GM12878 (cell line): ENCODE results near the gene CHST8. TPM values are rescaled to one million over a fixed set of nuclear protein-coding genes. Genes with fewer than 3 reads are reported as not detected.

Experiments
- ATAC-seq: fragments of 200-7000 bp; cut with Tn5 transposase; 3 replicates; pipeline ENCODE4 v1.9.1; 2020; ENCODE audit warnings: mild to moderate bottlenecking, moderate library complexity
- BruUV-seq: library from RNA; stranded (reverse); fragments of 400-500 nt; replicated peaks from 2 replicates; lab custom pipeline; 2021; lab: Mats Ljungman, UMichigan
- CTCF ChIA-PET: fragments of 300-600 bp; sonication (Branson Sonifier 250); formaldehyde crosslinking; extraction: SDS; loops from one replicate; lab custom pipeline; 2021; ENCODE audit warnings: inconsistent platforms; lab: Yijun Ruan, JAX
- POLR2A ChIA-PET: fragments of 350-600 bp; formaldehyde crosslinking; extraction: SDS; loops from one replicate; lab custom pipeline; 2021; ENCODE audit warnings: inconsistent platforms; lab: Charles Lee
- RAD21 ChIA-PET: fragments of 300-600 bp; sonication (Branson Sonifier 250); formaldehyde crosslinking; loops from one replicate; lab custom pipeline; 2023; ENCODE audit warnings: antibody characterized with exemption; ENCODE audit not compliant: unreplicated experiment; lab: Charles Lee
- SMC1A ChIA-PET: fragments of 300-600 bp; sonication (Branson Sonifier 250); formaldehyde crosslinking; loops from one replicate; lab custom pipeline; 2023; ENCODE audit not compliant: unreplicated experiment, uncharacterized antibody; lab: Charles Lee
- DNase-seq: peaks from one replicate; pipeline ENCODE4 v3.0.0-alpha.2; 2011; ENCODE audit warnings: low read depth, low spot score
- FAIRE-seq: peaks from 3 replicates; lab custom pipeline; 2011; peaks lifted over from hg19 to GRCh38; lab: Jason Lieb, UNC
- H2AFZ ChIP-seq: 2 replicates; pipeline ENCODE4 v1.6.0; 2011; ENCODE audit warnings: low read depth, low read length, control low read depth; ENCODE audit not compliant: control insufficient read depth
- H3K27ac ChIP-seq: 2 replicates; pipeline ENCODE4 v1.5.1; 2011; ENCODE audit warnings: control low read depth; ENCODE audit not compliant: control insufficient read depth, insufficient read depth
- H3K27me3 ChIP-seq, 2 experiments: replicated peaks in 1 of 2; 2 replicates each; pipeline versions ENCODE4 v1.6.0 to v1.6.1; 2011; ENCODE audit warnings: low read length in 1 of 2; ENCODE audit not compliant: control insufficient read depth in 2 of 2, insufficient read depth in 2 of 2
- H3K36me3 ChIP-seq, 2 experiments: 2 replicates each; pipeline ENCODE4 v1.5.1; 2011; ENCODE audit warnings: low read length in 1 of 2; ENCODE audit not compliant: control insufficient read depth in 2 of 2, insufficient read depth in 2 of 2
- H3K4me1 ChIP-seq: 2 replicates; pipeline ENCODE4 v1.6.1; 2011; ENCODE audit warnings: mild to moderate bottlenecking, low read length, moderate library complexity, mixed read lengths; ENCODE audit not compliant: control insufficient read depth, insufficient read depth
- H3K4me2 ChIP-seq: 2 replicates; pipeline ENCODE4 v1.6.0; 2011; ENCODE audit warnings: control low read depth; ENCODE audit not compliant: control insufficient read depth, insufficient read depth
- H3K4me3 ChIP-seq: fragments of 200-600 bp; sonication (generic); 2 replicates; pipeline ENCODE4 v1.5.1; 2016
- H3K79me2 ChIP-seq: 2 replicates; pipeline ENCODE4 v1.6.0; 2011; ENCODE audit warnings: low read length; ENCODE audit not compliant: control insufficient read depth, insufficient read depth
- H3K9ac ChIP-seq: 2 replicates; pipeline ENCODE4 v1.8.0; 2011; ENCODE audit warnings: low read length, control low read depth, mixed read lengths; ENCODE audit not compliant: control insufficient read depth, insufficient read depth
- H3K9me3 ChIP-seq: replicated peaks from 3 replicates; pipeline ENCODE4 v1.5.1; 2011; ENCODE audit warnings: mild to moderate bottlenecking, low read length; ENCODE audit not compliant: control insufficient read depth, insufficient read depth
- H4K20me1 ChIP-seq: 2 replicates; pipeline ENCODE4 v1.6.0; 2011; ENCODE audit not compliant: control insufficient read depth, insufficient read depth
- ASH2L ChIP-seq: fragments of 300-600, 200-600 bp; sonication (generic); IDR thresholded peaks from 2 replicates; pipeline ENCODE4 v1.6.1; 2017; ENCODE audit warnings: low read depth, mild to moderate bottlenecking, borderline replicate concordance
- ATF7 ChIP-seq: fragments of 450-650 bp; IDR thresholded peaks from 2 replicates; pipeline ENCODE4 v1.6.1; 2016; ENCODE audit warnings: low read depth, mild to moderate bottlenecking
- BRCA1 ChIP-seq: IDR thresholded peaks from 2 replicates; pipeline ENCODE4 v1.6.1; 2011; ENCODE audit warnings: low read depth, low read length, improper control_type of control experiment
- NFYA ChIP-seq: IDR thresholded peaks from 2 replicates; pipeline ENCODE4 v1.6.1; 2011; ENCODE audit warnings: low read depth, mild to moderate bottlenecking, low read length, improper control_type of control experiment, borderline replicate concordance
- POLR2A ChIP-seq: IDR thresholded peaks from 2 replicates; pipeline ENCODE4 v1.6.1; 2011; ENCODE audit warnings: low read depth, mild to moderate bottlenecking, low read length
- PRDM15 ChIP-seq: fragments of 450-650 bp; formaldehyde crosslinking; IDR thresholded peaks from 2 replicates; pipeline ENCODE4 v1.4.0; 2020; ENCODE audit warnings: mild to moderate bottlenecking, moderate library complexity
- RB1 ChIP-seq: fragments of 450-650 bp; formaldehyde crosslinking; IDR thresholded peaks from 2 replicates; pipeline ENCODE4 v1.6.1; 2017; ENCODE audit warnings: mild to moderate bottlenecking, borderline replicate concordance
- WGBS: methylation state at CpG from one replicate; pipeline ENCODE4 v1.1.6; 2016; ENCODE audit warnings: low lambda C conversion rate; ENCODE audit not compliant: insufficient replicate concordance, insufficient coverage; ENCODE audit errors: missing lambda C conversion rate; 5-methylcytosine and 5-hydroxymethylcytosine counted together
- in situ Hi-C: fragments of 300-500 bp; cut with MboI; formaldehyde crosslinking; loops from 9 replicates; pipeline ENCODE4 v1.14.3; 2018; ENCODE audit warnings: mixed read lengths
- intact Hi-C: fragments of 100-400 bp; cut with micrococcal nuclease; formaldehyde crosslinking; loops from one replicate; pipeline ENCODE4 v1.14.2; 2022; ENCODE audit not compliant: unreplicated experiment
- polyA plus RNA-seq, 11 experiments: library from polyadenylated mRNA; depleted of rRNA in 4 of 11; unstranded in 6 of 11; stranded (reverse) in 5 of 11; fragments of >200 nt; fragmentation: Nextera tagmentation in 4 of 11; fragmentation: Illumina TruSeq in 1 of 11; extraction: Ambion mirVana in 4 of 11; extraction: Trizol in 1 of 11; gene quantifications; 1 replicate in 1 of 11; 2 replicates in 10 of 11; pipeline versions ENCODE4 v1.2.1 to v1.2.3, GENCODE V29; 2011 to 2016; ENCODE audit warnings: inconsistent platforms in 2 of 11, missing spikeins in 2 of 11, low read depth in 1 of 11
- total RNA-seq, 4 experiments: library from RNA; depleted of rRNA in 3 of 4; stranded (reverse); fragments of >200 nt in 3 of 4; fragmentation: Illumina TruSeq in 1 of 4; extraction: Trizol in 1 of 4; gene quantifications; 2 replicates each; pipeline versions ENCODE4 v1.2.1 to v1.2.3, GENCODE V29; 2013 to 2021

Gene CHST8
- total and polyA plus RNA-seq, 10 of the 15 experiments (the other 5 are each of a cell fraction or from before 2014, with no cell fraction given), result 0.06 TPM; not detected in 9

- ChIA-PET SMC1A (no interaction called here), CTCF (no interaction called here), POLR2A (no interaction called here), RAD21 (interaction anchor here (0.5 kb wide), 1 partner anchor 279 kb away, joined by 4 read pairs; no protein-coding TSS in a partner anchor)
- Histone ChIP-seq H3K4me2 (no peak overlapping the region), H4K20me1 (no peaks in the 10 kb centered on the region), H3K27ac (no peak overlapping the region), H3K36me3 (no peaks in the 10 kb centered on the region), H3K4me1 (no peaks in the 10 kb centered on the region), H3K9ac (no peak overlapping the region), H3K79me2 (no peaks in the 10 kb centered on the region), H3K4me3 (no peak overlapping the region), H2AFZ (no peak overlapping the region), H3K27me3 (no peaks in the 10 kb centered on the region), H3K9me3 (no peaks in the 10 kb centered on the region; the same call in 2 of the 3 replicates)
- FAIRE-seq (no peak), DNase-seq (no peak), ATAC-seq (no peak)
- in situ Hi-C loops, result no loop called here
- BruUV-seq, result no TSS peak
- WGBS, result 0% methylated on average over 4 of the region's 4 CpGs
- intact Hi-C loops, result no loop called here
- TF ChIP-seq BRCA1, result no peak
- TF ChIP-seq PRDM15, result no peak
- TF ChIP-seq ATF7, result no peak
- no peak for TF ChIP-seq ASH2L
- no peak for TF ChIP-seq POLR2A
- no peak for TF ChIP-seq NFYA
- no peak for TF ChIP-seq RB1
Measured at GRCh38 chr19:33582914-33583313, 38.8 kb upstream of the CHST8 start.
